Tibial nerve (tissue), 4 donors: Measurements from ENCODE around the gene ZSWIM8. TPM values are rescaled to one million over a fixed set of nuclear protein-coding genes. Genes with fewer than 3 reads are reported as not detected.
A peak's percentile ranks its signal among the peaks of the same experiment; 100 is the strongest.
"Not testable (repeated sequence)": the region's sequence is repeated elsewhere in the genome, so short reads cannot be mapped to it uniquely, and the experiment has no call there.

Source experiments
- DNase-seq, 2 donors: peaks; one replicate each; pipeline ENCODE4 v3.0.0-alpha.2; 2019; ENCODE audit warnings: low spot score in 2 of 2
- H3K27ac ChIP-seq, 4 donors: fragments of 200-600 bp; sonication (generic) in 3 of 4; one replicate each; pipeline ENCODE4 v1.5.1; 2017 to 2019; ENCODE audit warnings: mild to moderate bottlenecking in 1 of 4
- H3K27me3 ChIP-seq, 2 donors: fragments of 200-600 bp; sonication (generic) in 1 of 2; one replicate each; pipeline versions ENCODE4 v1.5.1 to v1.6.0; 2017 to 2019
- H3K36me3 ChIP-seq, 3 donors: fragments of 200-600 bp; sonication (generic); one replicate each; pipeline ENCODE4 v1.5.1; 2018 to 2019
- H3K4me1 ChIP-seq, 4 donors: fragments of 200-600 bp; sonication (generic) in 3 of 4; one replicate each; pipeline ENCODE4 v1.5.1; 2017 to 2019
- H3K4me3 ChIP-seq, 4 donors: fragments of 200-600 bp; sonication (generic) in 3 of 4; one replicate each; pipeline ENCODE4 v1.5.1; 2017 to 2019; ENCODE audit warnings: mild to moderate bottlenecking in 1 of 4, moderate library complexity in 1 of 4
- H3K9me3 ChIP-seq, 4 donors: fragments of 200-600 bp; sonication (generic) in 3 of 4; one replicate each; pipeline ENCODE4 v1.5.1; 2017 to 2019
- EP300 ChIP-seq, 2 donors: sonication (generic); formaldehyde crosslinking; IDR thresholded peaks; one replicate each; pipeline ENCODE4 v1.6.1; 2017; ENCODE audit warnings: antibody characterized with exemption in 2 of 2, mild to moderate bottlenecking in 1 of 2
- POLR2A ChIP-seq, 2 donors: fragments of 450-650 bp; IDR thresholded peaks; one replicate each; pipeline ENCODE4 v1.6.1; 2017; ENCODE audit warnings: antibody characterized with exemption in 2 of 2, mild to moderate bottlenecking in 2 of 2, moderate library complexity in 2 of 2
- WGBS, 2 donors: methylation state at CpG; one replicate each; pipeline ENCODE4 v1.1.5; 2018; 5-methylcytosine and 5-hydroxymethylcytosine counted together
- total RNA-seq, 4 donors: library from RNA; depleted of rRNA; stranded (reverse); fragments of >200 nt; gene quantifications; one replicate each; pipeline ENCODE4 v1.1.0, GENCODE V29; 2016
- TF ChIP-seq, protein P1 (sequence below), 5 experiments: fragments of 200-600 bp in 3 of 5; fragments of 450-650 bp in 2 of 5; sonication (generic) in 3 of 5; IDR thresholded peaks; one replicate each; pipeline ENCODE4 v1.5.1; 2016 to 2019; ENCODE audit warnings: antibody characterized with exemption in 5 of 5, mild to moderate bottlenecking in 3 of 5, moderate library complexity in 2 of 5

The ZSWIM8 gene
- total RNA-seq, 4 donors from 2014 or later: 104 to 138 (median 121) TPM

DNA sequence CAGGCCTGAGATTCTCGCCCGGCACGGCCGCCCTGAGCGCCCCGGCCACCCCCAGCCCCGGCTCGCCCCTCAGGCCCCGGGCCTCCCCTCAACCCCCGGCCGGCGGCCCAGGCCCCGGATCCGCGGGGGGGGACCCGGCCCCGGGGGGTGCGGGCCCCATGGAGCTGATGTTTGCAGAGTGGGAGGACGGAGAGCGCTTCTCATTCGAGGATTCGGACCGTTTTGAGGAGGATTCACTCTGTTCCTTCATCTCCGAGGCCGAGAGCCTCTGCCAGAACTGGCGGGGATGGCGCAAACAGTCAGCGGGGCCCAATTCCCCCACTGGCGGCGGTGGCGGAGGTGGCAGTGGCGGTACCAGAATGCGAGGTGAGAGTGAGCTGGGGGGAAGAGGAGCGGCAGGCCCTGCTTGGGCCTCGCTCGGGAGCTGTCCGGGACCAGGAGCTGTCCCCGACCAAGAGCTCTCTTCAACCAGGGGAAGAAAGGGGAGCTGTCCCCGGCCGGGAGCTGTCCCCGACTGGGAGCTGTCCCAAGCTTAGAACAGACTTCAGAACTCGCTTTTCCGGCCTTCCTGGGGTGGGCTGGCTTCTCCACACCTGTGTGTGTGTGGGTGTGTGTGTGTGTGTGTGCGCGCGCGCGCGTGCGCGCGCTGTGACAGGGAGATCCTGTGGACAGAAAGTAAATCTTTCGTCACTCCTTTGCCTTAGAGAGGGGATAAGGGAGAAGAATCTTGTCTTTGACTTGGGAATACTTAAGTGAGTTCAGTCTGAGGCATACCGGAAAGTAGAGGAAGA is 510 bp downstream of the ZSWIM8 start:
- H3K36me3 ChIP-seq: peaks cover 0 to 25% (median 6%) of the 10 kb centered on the region in 3 donors
- H3K27me3 ChIP-seq: no peaks in the 10 kb centered on the region
- H3K9me3 ChIP-seq: no peaks in the 10 kb centered on the region
- TF ChIP-seq POLR2A (IDR thresholded peaks at IDR 0.05) (no peak), EP300 (IDR thresholded peaks at IDR 0.05) (no peak)
- TF ChIP-seq, protein P1, sequence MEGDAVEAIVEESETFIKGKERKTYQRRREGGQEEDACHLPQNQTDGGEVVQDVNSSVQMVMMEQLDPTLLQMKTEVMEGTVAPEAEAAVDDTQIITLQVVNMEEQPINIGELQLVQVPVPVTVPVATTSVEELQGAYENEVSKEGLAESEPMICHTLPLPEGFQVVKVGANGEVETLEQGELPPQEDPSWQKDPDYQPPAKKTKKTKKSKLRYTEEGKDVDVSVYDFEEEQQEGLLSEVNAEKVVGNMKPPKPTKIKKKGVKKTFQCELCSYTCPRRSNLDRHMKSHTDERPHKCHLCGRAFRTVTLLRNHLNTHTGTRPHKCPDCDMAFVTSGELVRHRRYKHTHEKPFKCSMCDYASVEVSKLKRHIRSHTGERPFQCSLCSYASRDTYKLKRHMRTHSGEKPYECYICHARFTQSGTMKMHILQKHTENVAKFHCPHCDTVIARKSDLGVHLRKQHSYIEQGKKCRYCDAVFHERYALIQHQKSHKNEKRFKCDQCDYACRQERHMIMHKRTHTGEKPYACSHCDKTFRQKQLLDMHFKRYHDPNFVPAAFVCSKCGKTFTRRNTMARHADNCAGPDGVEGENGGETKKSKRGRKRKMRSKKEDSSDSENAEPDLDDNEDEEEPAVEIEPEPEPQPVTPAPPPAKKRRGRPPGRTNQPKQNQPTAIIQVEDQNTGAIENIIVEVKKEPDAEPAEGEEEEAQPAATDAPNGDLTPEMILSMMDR (IDR thresholded peaks at IDR 0.05): no peak
- peak overlapping the region; percentile 72 to 98 (median 82) for H3K4me3 ChIP-seq
- no peak for DNase-seq
- 0% methylated on average over 18 to 34 of the region's 54 CpGs for WGBS, 2 donors
- peaks cover 0 to 61% (median 35%) of the 10 kb centered on the region in 4 donors for H3K4me1 ChIP-seq
- peak overlapping the region; percentile 80 to 95 (median 84) for H3K27ac ChIP-seq

DNA sequence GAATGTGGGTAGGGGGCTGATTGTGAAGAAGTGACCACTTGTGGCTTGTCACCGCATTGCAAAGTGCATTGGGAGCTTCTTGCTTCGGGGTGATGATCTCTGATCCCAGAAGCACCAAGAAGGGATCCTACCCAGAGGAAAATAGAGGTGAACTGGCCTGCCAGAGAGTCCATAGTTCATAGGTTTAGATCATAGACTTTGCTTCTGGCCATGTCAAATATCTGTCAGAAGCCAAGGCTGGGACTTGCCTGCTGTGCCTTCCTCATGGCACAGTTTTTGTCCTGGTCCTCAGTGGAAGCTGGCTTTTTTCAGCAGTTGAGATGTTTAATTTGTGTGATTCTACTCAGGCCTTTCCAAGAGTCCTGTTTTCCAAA is 1.1 kb downstream of the ZSWIM8 start:
- peak overlapping the region; percentile 72 to 98 (median 82) for H3K4me3 ChIP-seq
- H3K27ac ChIP-seq: peak overlapping the region in 3 of 4 donors; percentile 80 to 95 (median 87)
- H3K4me1 ChIP-seq: peaks cover 0 to 56% (median 31%) of the 10 kb centered on the region in 4 donors
- TF ChIP-seq POLR2A (IDR thresholded peaks at IDR 0.05) (no peak), EP300 (IDR thresholded peaks at IDR 0.05) (no peak)
- TF ChIP-seq, protein P1 (IDR thresholded peaks at IDR 0.05): no peak
- peaks cover 0 to 31% (median 12%) of the 10 kb centered on the region in 3 donors for H3K36me3 ChIP-seq
- no peak for DNase-seq
- WGBS, 2 donors: 0 to 4% methylated on average over 2 of the region's 2 CpGs
- H3K9me3 ChIP-seq: no peaks in the 10 kb centered on the region
- no peaks in the 10 kb centered on the region for H3K27me3 ChIP-seq

DNA sequence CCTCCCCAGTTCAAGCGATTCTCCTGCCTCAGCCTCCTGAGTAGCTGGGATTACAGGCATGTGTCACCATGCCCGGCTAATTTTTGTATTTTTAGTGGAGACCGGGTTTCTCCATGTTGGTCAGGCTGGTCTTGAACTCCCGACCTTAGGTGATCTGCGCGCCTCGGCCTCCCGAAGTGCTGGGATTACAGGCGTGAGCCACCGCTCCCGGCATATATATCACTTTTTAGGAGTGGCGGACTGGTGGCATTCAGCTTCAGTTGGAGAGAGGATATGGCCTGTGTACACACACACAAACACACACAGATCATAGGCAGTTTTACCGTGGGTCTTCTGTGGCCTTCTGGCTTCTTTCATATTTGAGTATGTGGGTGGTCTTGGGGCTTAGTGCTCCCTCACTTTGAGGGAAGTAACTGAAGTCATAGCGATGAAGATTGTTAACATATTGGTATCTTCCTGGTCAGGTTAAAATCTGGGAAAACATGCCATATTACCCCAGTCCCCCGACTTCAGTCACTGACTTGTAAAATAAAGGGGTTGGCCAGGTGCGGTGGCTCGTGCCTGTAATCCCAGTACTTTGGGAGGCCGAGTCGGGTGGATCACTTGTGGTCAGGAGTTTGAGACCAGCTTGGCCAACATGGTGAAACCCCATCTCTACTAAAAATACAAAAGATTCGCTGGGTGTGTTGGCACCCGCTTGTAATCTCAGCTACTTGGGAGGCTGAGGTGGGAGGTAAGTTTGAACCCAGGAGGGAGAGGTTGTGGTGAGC is 1.8 kb downstream of the ZSWIM8 start:
- not testable (repeated sequence) for H3K27ac ChIP-seq, H3K27me3 ChIP-seq, DNase-seq, H3K9me3 ChIP-seq
- H3K4me1 ChIP-seq: peaks cover 0 to 56% (median 31%) of the 10 kb centered on the region in 4 donors
- WGBS, 2 donors: 81 to 89% methylated on average over 21 of the region's 21 CpGs
- H3K36me3 ChIP-seq: peaks cover 3 to 38% (median 19%) of the 10 kb centered on the region in 3 donors
- H3K4me3 ChIP-seq: peak overlapping the region in 3 of 4 donors; percentile 72 to 91 (median 73)

DNA sequence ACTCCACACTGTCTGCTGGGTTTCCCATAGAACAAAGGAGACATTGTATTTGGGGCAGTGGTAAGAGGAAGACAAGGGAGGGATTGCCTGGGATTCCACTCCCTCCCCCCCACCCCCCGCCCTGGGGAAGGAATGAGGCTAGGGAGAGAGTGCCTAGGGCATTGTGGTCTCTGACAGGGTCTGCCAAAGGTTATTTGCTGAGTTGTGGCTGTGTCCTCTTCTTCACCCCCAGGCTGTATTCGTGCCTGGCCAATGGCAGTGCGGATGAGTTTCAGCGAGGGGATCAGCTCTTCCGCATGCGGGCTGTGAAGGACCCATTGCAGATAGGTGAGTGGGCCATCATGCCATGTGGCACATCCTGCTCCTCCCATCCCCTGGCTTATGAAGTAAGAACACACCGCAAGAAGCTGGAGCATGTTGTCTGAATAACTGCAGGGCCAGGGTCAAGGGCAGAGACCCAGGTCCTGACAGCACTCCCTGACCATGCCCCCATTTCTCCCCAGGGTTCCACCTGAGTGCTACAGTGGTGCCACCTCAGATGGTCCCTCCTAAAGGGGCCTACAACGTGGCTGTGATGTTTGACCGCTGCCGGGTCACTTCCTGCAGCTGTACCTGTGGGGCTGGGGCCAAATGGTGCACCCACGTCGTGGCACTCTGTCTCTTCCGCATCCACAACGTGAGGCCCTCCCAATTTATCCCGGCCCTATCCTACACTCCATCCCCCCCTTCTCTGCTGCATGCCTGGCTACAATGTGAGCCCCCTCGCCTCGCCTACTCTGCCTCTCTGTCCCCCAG is 3.7 kb downstream of the ZSWIM8 start:
- peaks cover 11 to 57% (median 33%) of the 10 kb centered on the region in 3 donors for H3K36me3 ChIP-seq
- H3K27me3 ChIP-seq: no peaks in the 10 kb centered on the region
- no peak overlapping the region for H3K27ac ChIP-seq
- TF ChIP-seq, protein P1 (IDR thresholded peaks at IDR 0.05): no peak
- no peak for TF ChIP-seq EP300 (IDR thresholded peaks at IDR 0.05)
- no peak for TF ChIP-seq POLR2A (IDR thresholded peaks at IDR 0.05)
- 61 to 64% methylated on average over 17 of the region's 17 CpGs for WGBS, 2 donors
- H3K4me3 ChIP-seq: no peak overlapping the region
- DNase-seq: no peak
- H3K9me3 ChIP-seq: no peaks in the 10 kb centered on the region
- peaks cover 0 to 40% (median 20%) of the 10 kb centered on the region in 4 donors for H3K4me1 ChIP-seq

DNA sequence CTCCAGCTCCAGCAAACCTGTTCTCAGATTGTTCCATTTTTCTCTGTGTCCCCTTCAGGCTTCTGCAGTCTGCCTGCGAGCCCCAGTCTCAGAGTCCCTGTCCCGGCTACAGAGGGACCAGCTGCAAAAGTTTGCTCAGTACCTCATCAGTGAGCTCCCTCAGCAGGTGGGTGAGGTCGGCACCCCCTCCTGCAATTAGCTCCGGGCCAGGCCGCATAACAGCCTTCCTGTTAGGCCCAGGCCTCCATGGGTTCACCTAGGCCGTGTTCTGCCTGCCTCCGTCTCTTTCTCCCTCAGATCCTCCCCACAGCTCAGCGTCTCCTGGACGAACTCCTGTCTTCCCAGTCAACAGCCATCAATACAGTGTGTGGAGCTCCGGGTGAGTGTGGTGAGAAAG is 4.3 kb downstream of the ZSWIM8 start:
- Histone ChIP-seq H3K27ac (no peak overlapping the region), H3K4me3 (no peak overlapping the region), H3K36me3 (peaks cover 15 to 63% (median 39%) of the 10 kb centered on the region in 3 donors), H3K4me1 (peaks cover 0 to 34% (median 20%) of the 10 kb centered on the region in 4 donors), H3K9me3 (no peaks in the 10 kb centered on the region), H3K27me3 (no peaks in the 10 kb centered on the region)
- TF ChIP-seq, protein P1 (IDR thresholded peaks at IDR 0.05): no peak
- TF ChIP-seq EP300 (IDR thresholded peaks at IDR 0.05): no peak
- TF ChIP-seq POLR2A (IDR thresholded peaks at IDR 0.05): no peak
- no peak for DNase-seq
- 76 to 81% methylated on average over 10 of the region's 10 CpGs for WGBS, 2 donors
